Vagina (tissue), 2 donors: ENCODE measurements around the gene LRMDA.

Experiments
- POLR2A ChIP-seq, 2 donors: fragments of 450-650 bp; IDR thresholded peaks; one replicate each; pipeline ENCODE4 v1.6.1; 2017; ENCODE audit warnings: antibody characterized with exemption in 2 of 2, mild to moderate bottlenecking in 2 of 2, moderate library complexity in 2 of 2
- TF ChIP-seq, protein P1 (sequence below), 3 experiments: fragments of 450-650 bp in 2 of 3; fragments of 200-600 bp in 1 of 3; sonication (generic) in 1 of 3; IDR thresholded peaks; one replicate each; pipeline ENCODE4 v1.5.1; 2017 to 2019; ENCODE audit warnings: antibody characterized with exemption in 3 of 3, mild to moderate bottlenecking in 2 of 3, moderate library complexity in 2 of 3

GRCh38 chr10:76074659-76075058, 643.2 kb downstream of the LRMDA start:
- TF ChIP-seq, protein P1, sequence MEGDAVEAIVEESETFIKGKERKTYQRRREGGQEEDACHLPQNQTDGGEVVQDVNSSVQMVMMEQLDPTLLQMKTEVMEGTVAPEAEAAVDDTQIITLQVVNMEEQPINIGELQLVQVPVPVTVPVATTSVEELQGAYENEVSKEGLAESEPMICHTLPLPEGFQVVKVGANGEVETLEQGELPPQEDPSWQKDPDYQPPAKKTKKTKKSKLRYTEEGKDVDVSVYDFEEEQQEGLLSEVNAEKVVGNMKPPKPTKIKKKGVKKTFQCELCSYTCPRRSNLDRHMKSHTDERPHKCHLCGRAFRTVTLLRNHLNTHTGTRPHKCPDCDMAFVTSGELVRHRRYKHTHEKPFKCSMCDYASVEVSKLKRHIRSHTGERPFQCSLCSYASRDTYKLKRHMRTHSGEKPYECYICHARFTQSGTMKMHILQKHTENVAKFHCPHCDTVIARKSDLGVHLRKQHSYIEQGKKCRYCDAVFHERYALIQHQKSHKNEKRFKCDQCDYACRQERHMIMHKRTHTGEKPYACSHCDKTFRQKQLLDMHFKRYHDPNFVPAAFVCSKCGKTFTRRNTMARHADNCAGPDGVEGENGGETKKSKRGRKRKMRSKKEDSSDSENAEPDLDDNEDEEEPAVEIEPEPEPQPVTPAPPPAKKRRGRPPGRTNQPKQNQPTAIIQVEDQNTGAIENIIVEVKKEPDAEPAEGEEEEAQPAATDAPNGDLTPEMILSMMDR (IDR thresholded peaks at IDR 0.05): no peak
- TF ChIP-seq POLR2A (IDR thresholded peaks at IDR 0.05): no peak
